Psoas muscle (tissue), 8 donors: ENCODE measurements around the gene ACSM2B. TPM values are rescaled to one million over a fixed set of nuclear protein-coding genes. Genes with fewer than 3 reads are reported as not detected.
"Not testable (repeated sequence)": the region's sequence is repeated elsewhere in the genome, so short reads cannot be mapped to it uniquely, and the experiment has no call there.

Experiments
- ATAC-seq, 4 donors: fragments of 200-7000 bp; cut with Tn5 transposase; one replicate each; pipeline ENCODE4 v1.9.1; 2020; ENCODE audit warnings: moderate library complexity in 3 of 4, mild to moderate bottlenecking in 2 of 4
- DNase-seq, 2 donors: peaks; one replicate each; pipeline ENCODE4 v3.0.0-alpha.2; 2020
- H3K27ac ChIP-seq: fragments of 200-600 bp; one replicate; pipeline ENCODE4 v1.8.0; 2022
- H3K27me3 ChIP-seq, 3 donors: fragments of 200-600 bp in 1 of 3; one replicate each; pipeline versions ENCODE4 v1.6.1 to v1.8.0; 2013 to 2022; ENCODE audit warnings: low read length in 2 of 3, mild to moderate bottlenecking in 2 of 3, moderate library complexity in 1 of 3; ENCODE audit not compliant: insufficient read depth in 3 of 3
- H3K36me3 ChIP-seq, 2 donors: fragments of 200-600 bp in 1 of 2; one replicate each; pipeline versions ENCODE4 v1.6.1 to v1.8.0; 2013 to 2022; ENCODE audit warnings: low read depth in 1 of 2, mild to moderate bottlenecking in 1 of 2, moderate library complexity in 1 of 2; ENCODE audit not compliant: insufficient read depth in 1 of 2
- H3K4me1 ChIP-seq: fragments of 200-600 bp; one replicate; pipeline ENCODE4 v1.8.0; 2022
- H3K4me3 ChIP-seq: fragments of 200-600 bp; one replicate; pipeline ENCODE4 v1.8.0; 2022; ENCODE audit warnings: mild to moderate bottlenecking
- H3K9me3 ChIP-seq: fragments of 200-600 bp; one replicate; pipeline ENCODE4 v1.8.0; 2022
- WGBS, 3 donors: extraction: QIAGEN DNeasy Blood & Tissue Kit; methylation state at CpG; one replicate each; pipeline versions ENCODE4 v1.1.6 to v1.1.7; 2013; 5-methylcytosine and 5-hydroxymethylcytosine counted together
- intact Hi-C, 2 donors: fragments of 100-400 bp; cut with DNase I; formaldehyde crosslinking; loops; one replicate each; pipeline versions ENCODE4 v1.11.0 to v1.14.2; 2022
- polyA plus RNA-seq, 3 donors: library from polyadenylated mRNA; stranded (reverse); fragments of 200-250 nt; gene quantifications; one replicate each; pipeline ENCODE4 v1.2.3, GENCODE V29; 2013
- total RNA-seq, 4 donors: library from RNA; stranded (reverse); fragmentation: NEBNext Ultra II Directional in 2 of 4; extraction: Animal tissue kit (Norgen Biotek cat#: 25700) in 2 of 4; gene quantifications; one replicate each; pipeline versions ENCODE4 v1.2.1 to v1.2.4, GENCODE V29; 2021 to 2023
- TF ChIP-seq, protein P1 (sequence below): fragments of 200-600 bp; IDR thresholded peaks from one replicate; pipeline ENCODE4 v1.8.0; 2022; ENCODE audit warnings: antibody characterized with exemption
- donor health status: healthy with polysubstance abuse.
- donor health status: DM: no; HTN: no; CAD: no; lungs with moderate emphysema.
- donor health status: Bipolar disorder and iron deficiency.
- donor health status: healthy.
- donor health status: DM: yes; HTN: yes; CAD: no.
- donor health status: DM: no; HTN: no; CAD: no.
- donor health status: DM: no; HTN: no; CAD: no.
- donor health status: DM: yes; HTN: yes; CAD: no.

The ACSM2B gene
- total and polyA plus RNA-seq, 7 donors: 0.25 TPM; not detected in 6

GRCh38 chr16:20569117-20569651 lies 7.0 kb downstream of the ACSM2B start:
- DNase-seq, H3K27ac ChIP-seq, H3K4me3 ChIP-seq, H3K4me1 ChIP-seq, intact Hi-C loops, H3K36me3 ChIP-seq, ATAC-seq, H3K9me3 ChIP-seq, H3K27me3 ChIP-seq: not testable (repeated sequence)
- 79 to 83% (median 82%) methylated on average over 2 of the region's 2 CpGs for WGBS, 3 donors

DNA sequence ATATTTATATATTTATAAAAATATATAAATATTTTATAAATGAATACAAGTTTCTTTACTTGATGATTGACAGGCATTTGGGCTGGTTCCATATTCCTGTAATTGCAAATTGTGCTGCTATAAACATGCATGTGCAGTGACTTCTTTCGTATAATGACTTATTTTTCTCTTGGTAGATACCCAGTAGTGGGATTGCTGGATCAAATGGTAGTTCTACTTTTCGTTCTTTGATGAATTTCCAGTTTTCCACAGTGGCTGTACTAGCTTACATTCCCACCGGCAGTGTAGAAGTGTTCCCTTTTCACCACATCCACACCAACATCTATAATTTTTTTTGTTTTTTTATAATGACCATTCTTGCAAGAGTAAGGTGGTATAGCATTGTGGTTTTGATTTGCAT lies 7.8 kb downstream of the ACSM2B start:
- no peaks in the 10 kb centered on the region for H3K27me3 ChIP-seq
- no peak overlapping the region for H3K27ac ChIP-seq
- intact Hi-C loops: no loop called here
- TF ChIP-seq, protein P1, sequence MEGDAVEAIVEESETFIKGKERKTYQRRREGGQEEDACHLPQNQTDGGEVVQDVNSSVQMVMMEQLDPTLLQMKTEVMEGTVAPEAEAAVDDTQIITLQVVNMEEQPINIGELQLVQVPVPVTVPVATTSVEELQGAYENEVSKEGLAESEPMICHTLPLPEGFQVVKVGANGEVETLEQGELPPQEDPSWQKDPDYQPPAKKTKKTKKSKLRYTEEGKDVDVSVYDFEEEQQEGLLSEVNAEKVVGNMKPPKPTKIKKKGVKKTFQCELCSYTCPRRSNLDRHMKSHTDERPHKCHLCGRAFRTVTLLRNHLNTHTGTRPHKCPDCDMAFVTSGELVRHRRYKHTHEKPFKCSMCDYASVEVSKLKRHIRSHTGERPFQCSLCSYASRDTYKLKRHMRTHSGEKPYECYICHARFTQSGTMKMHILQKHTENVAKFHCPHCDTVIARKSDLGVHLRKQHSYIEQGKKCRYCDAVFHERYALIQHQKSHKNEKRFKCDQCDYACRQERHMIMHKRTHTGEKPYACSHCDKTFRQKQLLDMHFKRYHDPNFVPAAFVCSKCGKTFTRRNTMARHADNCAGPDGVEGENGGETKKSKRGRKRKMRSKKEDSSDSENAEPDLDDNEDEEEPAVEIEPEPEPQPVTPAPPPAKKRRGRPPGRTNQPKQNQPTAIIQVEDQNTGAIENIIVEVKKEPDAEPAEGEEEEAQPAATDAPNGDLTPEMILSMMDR: no peak
- no peak overlapping the region for H3K4me3 ChIP-seq
- H3K36me3 ChIP-seq: no peaks in the 10 kb centered on the region
- no peaks in the 10 kb centered on the region for H3K4me1 ChIP-seq
- no peaks in the 10 kb centered on the region for H3K9me3 ChIP-seq
- DNase-seq: no peak
- 69 to 75% (median 75%) methylated on average over 3 of the region's 3 CpGs for WGBS, 3 donors
- ATAC-seq: no peak

DNA sequence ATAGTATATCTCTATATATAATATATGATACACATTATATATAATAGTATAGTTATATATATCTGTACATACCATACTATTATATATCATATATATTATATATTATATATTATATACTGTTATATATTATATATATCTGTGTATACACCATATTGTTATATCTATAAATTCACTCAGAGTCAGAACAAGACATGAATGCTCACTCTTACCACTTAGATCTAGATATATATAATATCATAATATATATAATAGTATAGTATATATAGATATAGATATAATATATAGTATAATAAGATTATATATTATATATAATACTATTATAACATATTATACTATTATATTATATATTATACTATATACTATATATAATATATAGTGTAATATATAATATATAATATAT lies 9.3 kb downstream of the ACSM2B start:
- intact Hi-C loops: no loop called here

DNA sequence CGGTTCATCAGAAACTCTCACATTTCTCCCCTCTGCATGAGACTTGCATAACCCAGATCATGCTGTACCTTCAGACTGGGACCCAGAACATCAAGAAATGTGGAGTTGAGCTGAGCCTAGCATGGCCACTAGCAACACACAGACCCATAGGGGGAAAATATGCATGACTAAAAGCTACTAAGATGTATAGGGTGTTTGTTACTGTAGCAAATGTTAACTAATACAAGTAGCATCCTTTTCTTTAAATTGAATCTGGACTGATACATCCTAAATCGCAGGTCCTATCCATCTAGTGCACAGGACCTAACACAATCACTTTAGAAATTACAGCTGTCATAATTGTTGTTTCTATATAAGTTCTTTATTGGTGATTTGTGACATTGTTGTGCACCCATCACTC lies 10.8 kb downstream of the ACSM2B start:
- 88 to 94% (median 91%) methylated on average over 2 of the region's 2 CpGs for WGBS, 3 donors
- intact Hi-C loops, H3K9me3 ChIP-seq, H3K27ac ChIP-seq, H3K27me3 ChIP-seq, H3K4me1 ChIP-seq, DNase-seq, H3K4me3 ChIP-seq, ATAC-seq, H3K36me3 ChIP-seq: not testable (repeated sequence)

More for the DNA sequence above, 9.3 kb downstream of the ACSM2B start:
- Histone ChIP-seq H3K36me3 (no peaks in the 10 kb centered on the region), H3K27ac (no peak overlapping the region), H3K27me3 (no peaks in the 10 kb centered on the region), H3K9me3 (peaks cover 6% of the 10 kb centered on the region), H3K4me1 (no peaks in the 10 kb centered on the region), H3K4me3 (no peak overlapping the region)
- DNase-seq (no peak), ATAC-seq (no peak)
- TF ChIP-seq, protein P1: no peak

DNA sequence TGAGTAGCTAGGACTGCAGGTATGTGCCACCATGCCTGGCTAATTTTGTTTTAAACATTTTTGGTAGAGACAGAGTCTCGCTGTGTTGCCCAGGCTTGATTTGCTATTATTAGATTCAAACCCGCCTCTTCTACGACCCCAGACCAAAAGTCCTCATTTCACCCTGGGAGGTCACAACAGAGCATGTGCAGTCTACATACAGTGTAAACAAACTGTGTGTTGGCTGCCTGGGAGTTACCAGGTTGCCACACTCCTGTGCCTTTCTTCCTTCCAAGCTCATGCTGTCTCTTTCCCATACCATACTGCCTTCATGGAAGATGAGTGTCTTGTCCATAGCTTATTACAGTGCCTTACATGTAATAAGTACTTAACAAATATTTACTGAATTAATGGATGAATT lies 11.9 kb downstream of the ACSM2B start:
- WGBS, 3 donors: 93% methylated on average over 2 of the region's 3 CpGs; no CpG with 5 or more reads in 2 of the 3 donors
- H3K27me3 ChIP-seq, H3K4me3 ChIP-seq, DNase-seq, H3K36me3 ChIP-seq, ATAC-seq, H3K9me3 ChIP-seq, H3K4me1 ChIP-seq, H3K27ac ChIP-seq, intact Hi-C loops: not testable (repeated sequence)

DNA sequence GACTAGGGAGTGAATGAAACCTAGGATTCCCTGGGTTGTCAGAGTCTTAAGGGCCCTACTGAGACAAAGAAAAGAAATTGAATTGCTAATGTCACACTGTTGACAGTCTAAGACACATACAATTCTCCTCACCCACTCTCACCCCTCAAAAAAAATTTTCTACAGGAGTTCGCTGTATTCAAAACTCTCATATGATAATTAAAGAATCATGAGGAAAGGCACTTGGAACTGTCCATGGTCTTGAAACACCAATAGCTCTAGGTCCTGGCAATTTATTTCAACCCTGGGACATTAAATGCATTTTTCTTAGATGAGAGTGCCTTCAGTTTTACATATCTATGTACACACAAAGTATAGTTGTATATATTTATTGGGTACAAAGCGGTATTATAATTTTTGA lies 20.5 kb downstream of the ACSM2B start:
- H3K4me3 ChIP-seq, H3K36me3 ChIP-seq, H3K9me3 ChIP-seq, intact Hi-C loops, H3K4me1 ChIP-seq, H3K27ac ChIP-seq, ATAC-seq, DNase-seq, H3K27me3 ChIP-seq: not testable (repeated sequence)
- WGBS, 3 donors: 41 to 63% (median 49%) methylated on average over 2 of the region's 2 CpGs

DNA sequence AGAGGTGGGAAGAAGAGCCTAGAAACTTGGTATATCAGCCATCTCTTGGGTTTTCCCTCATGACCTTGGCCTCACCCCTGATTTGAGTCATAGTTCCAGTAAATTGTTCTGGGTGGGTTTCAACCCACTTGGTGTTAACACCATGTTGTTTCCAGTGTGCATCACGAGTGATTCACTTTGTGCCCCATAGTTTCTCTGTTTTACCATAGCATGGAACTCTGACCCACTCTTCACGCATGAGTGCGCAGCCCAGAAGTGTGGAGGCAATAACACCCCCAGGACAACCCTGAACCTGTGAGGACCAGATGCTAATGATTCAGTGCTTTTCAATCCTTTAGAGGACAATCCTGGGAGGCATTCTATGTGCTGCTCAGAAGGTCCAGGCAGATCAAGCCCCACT lies 21.5 kb downstream of the ACSM2B start:
- 73 to 84% (median 80%) methylated on average over 3 of the region's 3 CpGs for WGBS, 3 donors
- H3K4me1 ChIP-seq, H3K27ac ChIP-seq, ATAC-seq, H3K9me3 ChIP-seq, H3K36me3 ChIP-seq, H3K27me3 ChIP-seq, DNase-seq, intact Hi-C loops, H3K4me3 ChIP-seq: not testable (repeated sequence)

GRCh38 chr16:20553493-20553892 lies 22.7 kb downstream of the ACSM2B start:
- intact Hi-C loops, H3K27me3 ChIP-seq, ATAC-seq, H3K4me1 ChIP-seq, H3K27ac ChIP-seq, DNase-seq, H3K9me3 ChIP-seq, H3K36me3 ChIP-seq, H3K4me3 ChIP-seq: not testable (repeated sequence)
- 33 to 45% (median 41%) methylated on average over 3 of the region's 3 CpGs for WGBS, 3 donors

GRCh38 chr16:20546951-20547350 lies 29.2 kb downstream of the ACSM2B start:
- H3K9me3 ChIP-seq, ATAC-seq, H3K36me3 ChIP-seq, H3K27ac ChIP-seq, intact Hi-C loops, H3K4me1 ChIP-seq, H3K27me3 ChIP-seq, H3K4me3 ChIP-seq, DNase-seq: not testable (repeated sequence)
- 77 to 84% (median 80%) methylated on average over 1 of the region's 1 CpG for WGBS, 3 donors

DNA sequence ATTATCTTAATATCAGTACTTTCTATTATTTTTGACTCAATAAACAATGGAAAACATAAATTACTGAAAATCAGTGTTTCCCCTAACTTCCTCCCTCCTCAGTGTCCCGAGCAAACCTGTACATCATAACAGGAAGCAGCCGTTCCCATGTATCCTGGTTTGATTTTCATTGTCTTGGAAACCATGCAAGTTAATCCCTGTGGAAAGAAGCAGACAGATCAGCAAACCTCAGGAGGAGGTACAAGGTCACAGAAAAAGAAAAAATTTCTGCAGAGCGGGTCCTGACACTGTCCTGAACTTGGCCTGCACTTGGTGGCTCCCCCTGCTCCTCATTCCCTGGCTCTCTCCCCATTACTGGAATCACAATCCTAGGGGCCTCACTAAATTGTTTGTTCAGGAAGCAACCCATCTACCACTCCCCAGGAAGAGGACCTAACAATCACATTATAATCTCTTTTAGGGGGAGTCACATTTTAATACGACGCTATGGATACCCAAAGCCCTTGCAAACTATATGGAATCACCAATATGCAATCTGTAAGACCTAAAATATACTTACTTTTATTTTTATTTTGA lies 29.8 kb downstream of the ACSM2B start:
- DNase-seq, H3K9me3 ChIP-seq, H3K27me3 ChIP-seq, H3K27ac ChIP-seq, ATAC-seq, H3K4me3 ChIP-seq, H3K4me1 ChIP-seq, H3K36me3 ChIP-seq, intact Hi-C loops: not testable (repeated sequence)
- WGBS, 3 donors: 51 to 65% (median 51%) methylated on average over 4 to 5 of the region's 5 CpGs
